COLO668 (cell line): ENCODE data around the gene CTSL.
"Not testable (repeated sequence)": the region's sequence is repeated elsewhere in the genome, so short reads cannot be mapped to it uniquely, and the experiment has no call there.

Source experiments
- DNase-seq: peaks from one replicate; lab custom pipeline; 2025; ENCODE audit not compliant: unreplicated experiment; lab: John Stamatoyannopoulos, UW

CTSL gene

GRCh38 chr9:87718852-87719612, 6.9 kb upstream of the CTSL start:
- DNase-seq, result no peak

GRCh38 chr9:87720173-87720572, 5.7 kb upstream of the CTSL start:
- no peak for DNase-seq

DNA sequence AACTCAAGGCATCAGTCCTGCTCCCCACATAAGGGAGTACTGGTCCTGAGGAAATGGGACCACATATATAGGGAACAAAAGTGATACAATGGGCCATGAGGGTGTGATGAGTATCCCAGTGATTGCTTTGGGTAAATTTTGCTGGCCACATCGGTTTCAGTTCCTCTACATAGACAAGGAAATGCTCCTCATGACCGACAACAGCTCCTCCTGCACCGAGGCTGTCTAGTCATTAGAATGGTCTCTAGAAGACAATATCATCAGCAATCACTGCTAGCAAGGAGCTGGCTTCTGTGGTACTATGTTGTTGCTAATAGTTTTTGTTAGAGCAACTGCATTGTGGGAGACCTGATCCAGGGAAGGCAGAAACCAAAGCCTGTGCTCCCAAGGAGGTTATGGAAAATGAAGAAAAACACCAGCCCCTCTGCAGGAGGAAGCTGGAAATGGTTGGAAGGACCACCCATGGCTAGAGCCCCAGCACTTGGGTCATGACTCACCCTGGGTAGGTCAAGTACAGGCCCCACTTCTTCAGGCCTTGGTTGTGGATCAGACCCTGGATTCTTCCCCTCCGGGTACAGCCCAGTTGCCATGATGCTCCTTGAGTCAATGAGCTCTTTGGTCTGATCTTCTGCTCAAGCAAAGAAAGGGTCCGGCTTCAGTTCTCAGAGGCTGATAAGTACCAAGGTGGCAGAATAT, 3.4 kb upstream of the CTSL start:
- no peak for DNase-seq

- no peak for DNase-seq
Measured at GRCh38 chr9:87725356-87725899, 491 bp upstream of the CTSL start.

DNA sequence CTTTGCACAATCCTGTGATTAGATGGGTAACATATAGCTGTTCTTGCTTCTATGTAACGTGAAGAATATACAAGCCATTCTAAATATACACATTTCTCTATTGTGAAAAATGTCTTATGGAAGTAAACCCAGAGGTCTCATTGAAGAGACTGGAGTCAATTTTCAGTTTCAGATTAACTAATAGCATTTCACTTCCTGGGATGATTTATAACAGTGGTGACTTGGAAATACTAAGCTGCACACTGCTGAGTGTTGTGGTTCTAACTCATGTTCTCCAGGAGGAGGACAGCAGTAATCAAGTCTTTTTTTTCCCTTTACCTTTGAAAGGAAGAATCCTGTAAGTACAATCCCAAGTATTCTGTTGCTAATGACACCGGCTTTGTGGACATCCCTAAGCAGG, 3.3 kb downstream of the CTSL start:
- DNase-seq, result no peak

GRCh38 chr9:87731321-87731720, 5.4 kb downstream of the CTSL start:
- no peak for DNase-seq

DNA sequence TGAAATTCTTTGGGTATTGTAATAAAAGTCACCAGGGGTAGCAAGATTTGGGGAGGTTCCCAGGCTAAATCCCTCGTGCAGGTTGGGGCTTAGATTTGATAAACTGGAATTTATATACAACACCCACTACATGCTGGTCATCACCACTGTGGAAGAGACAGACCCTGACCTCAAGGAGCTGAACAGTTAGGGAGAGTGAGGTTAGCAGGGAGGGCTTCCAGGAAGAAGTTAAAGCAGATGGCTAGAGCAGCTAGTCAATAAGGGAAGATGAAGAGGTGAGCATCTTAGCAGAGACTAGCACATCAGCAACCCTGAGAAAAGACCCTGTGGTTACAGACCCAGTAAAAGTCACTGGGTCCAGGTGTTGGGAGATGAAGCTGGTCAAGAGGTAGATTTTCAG, 6.4 kb downstream of the CTSL start:
- no peak for DNase-seq

DNA sequence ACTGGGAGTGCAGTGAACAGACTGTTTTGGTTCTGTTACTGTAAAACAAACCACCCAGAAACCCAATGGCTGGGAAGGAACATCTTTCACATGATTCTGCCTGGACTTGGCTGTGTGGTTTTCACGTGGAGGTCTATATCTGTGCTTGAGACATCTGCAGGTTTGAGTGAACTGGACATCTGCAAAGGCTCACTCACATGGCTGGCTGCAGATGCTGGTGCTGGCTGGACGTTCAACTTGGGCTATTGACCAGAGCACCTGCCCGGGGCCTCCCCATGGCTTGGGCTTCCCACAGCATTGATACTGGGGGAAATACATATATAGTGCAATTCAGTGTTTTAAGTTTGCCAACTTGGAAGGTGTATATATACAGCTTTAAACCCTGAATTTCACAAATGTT, 6.8 kb downstream of the CTSL start:
- no peak for DNase-seq

DNA sequence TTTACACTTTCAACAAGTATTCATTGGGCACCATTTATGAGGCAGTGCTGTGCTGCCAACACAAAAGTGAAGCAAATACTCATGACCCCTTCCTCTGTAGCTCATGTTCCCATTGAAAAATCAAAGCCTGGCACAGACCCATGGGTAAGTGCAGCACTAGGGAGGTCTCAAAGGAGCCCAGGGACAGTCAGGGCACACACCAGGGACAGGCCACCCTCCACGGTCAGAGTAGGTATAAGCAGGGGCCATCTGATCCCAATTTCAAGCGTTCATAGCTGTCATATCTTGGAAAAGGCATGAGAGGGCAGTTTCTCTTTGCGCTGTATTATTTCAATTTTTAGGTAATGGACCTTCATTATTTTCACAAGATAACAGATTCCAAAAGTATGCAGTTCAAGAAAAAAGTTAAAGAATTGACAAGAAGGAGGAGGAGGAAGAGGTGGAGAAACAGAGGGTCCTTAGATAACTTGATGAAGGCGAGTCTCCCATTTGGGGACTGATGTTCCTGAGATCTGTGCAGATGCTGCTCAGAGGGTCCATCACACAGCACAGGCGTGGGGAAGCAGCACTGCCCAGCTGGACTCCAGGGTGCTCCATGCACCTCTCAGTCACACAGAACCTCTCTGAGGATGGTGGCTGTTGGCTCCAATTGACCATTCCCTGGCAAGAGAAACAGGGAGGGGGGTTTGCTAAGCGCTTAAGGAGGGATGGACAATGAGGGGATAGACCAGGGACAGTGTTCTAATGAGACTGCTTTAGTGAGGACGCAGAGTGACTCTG, 7.5 kb downstream of the CTSL start:
- no peak for DNase-seq

DNA sequence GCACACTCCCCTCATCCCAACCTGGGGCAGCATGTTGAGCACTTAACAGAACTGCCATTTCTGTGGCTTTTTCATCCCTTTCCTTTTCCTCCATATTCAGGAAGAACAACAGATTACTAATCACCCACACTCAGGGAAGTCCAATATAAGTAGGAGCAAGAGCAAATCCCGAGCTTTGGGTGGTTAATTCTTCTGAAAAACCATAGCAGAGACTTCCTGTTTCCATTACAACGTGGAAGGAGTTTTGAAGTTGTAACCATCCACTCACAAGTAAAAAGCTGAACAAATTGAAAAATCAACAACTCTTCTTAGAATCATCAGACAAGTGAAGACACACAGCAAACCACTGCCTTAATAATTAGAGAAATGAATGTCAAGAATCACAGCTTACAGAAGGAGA, 8.2 kb downstream of the CTSL start:
- no peak for DNase-seq

GRCh38 chr9:87739546-87739945, 13.6 kb downstream of the CTSL start:
- no peak for DNase-seq

DNA sequence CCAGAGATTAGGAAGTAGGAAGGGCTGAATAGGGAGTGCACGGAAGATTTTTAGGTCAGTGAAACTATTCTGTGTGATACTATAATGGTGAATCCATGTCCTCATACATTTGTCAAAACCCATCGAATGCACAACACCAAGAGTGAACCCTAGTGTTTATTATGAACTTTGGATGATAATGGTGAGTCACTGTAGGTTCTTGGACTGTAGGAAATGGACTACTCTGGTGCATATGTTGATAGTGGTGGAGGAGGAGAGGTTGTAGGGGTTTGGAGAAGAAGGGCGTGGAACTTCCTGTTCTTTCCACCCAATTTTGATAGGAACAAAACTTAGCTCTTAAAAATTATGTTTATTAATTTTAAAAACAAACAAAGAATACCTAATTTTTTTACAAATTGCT, 14.3 kb downstream of the CTSL start:
- DNase-seq, result no peak

- no peak for DNase-seq
Measured at GRCh38 chr9:87741326-87741725, 15.4 kb downstream of the CTSL start.

DNA sequence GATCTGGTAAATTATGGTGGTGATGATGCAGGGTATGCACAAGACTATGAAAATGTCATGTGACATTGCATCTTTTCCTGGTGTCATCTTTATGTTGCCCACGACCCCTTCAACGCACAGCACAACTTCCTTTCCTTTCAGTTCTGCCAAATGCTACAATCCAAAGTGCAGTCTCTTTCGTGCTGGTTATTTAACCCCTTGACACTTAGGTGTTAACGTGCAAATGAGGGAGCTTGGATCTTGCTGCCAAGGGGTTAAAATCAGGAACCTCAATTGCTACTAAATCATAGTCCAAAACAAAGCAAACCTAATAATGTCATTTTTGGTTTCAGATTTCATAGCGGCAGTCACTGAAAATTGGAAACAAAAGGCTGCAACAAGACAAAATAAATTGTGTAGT, 16.0 kb downstream of the CTSL start:
- no peak for DNase-seq

DNA sequence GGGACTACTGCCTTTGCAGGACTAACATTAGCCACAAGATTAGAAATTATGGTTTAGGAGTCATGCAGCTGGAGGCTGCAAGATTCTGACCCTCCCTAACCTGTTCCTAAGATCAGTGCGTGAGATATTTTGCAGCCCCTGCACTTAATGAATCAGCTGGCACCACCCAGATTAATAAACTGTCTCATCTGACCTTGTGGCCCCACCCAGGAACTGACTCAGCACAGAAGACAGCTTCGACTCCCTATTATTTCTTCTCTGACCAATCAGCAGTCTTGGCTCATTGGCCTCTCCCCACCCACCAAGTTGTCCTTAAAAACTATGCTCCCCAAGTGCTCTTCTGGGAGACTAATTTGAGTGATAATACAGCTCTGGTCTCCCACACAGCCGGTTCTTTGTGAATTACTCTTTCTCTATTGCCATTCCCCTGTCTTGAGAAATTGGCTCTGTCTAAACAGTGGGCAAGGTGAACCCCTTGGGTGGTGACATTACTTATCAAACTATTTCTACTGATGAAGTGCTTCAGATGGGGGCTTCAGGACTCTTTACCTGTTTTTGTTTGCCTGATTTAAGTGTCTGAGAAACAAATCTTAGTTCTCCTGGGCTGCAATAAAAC, 17.0 kb downstream of the CTSL start:
- DNase-seq, result no peak

DNA sequence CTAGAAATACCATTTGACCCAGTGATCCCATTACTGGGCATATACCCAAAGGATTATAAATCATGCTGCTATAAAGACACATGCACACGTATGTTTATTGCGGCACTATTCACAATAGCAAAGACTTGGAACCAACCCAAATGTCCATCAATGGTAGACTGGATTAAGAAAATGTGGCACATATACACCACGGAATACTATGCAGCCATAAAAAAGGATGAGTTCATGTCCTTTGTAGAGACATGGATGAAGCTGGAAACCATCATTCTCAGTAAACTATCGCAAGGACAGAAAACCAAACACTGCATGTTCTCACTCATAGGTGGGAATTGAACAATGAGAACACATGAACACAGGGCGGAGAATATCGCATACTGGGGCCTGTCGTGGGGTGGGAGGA, 18.3 kb downstream of the CTSL start:
- not testable (repeated sequence) for DNase-seq

DNA sequence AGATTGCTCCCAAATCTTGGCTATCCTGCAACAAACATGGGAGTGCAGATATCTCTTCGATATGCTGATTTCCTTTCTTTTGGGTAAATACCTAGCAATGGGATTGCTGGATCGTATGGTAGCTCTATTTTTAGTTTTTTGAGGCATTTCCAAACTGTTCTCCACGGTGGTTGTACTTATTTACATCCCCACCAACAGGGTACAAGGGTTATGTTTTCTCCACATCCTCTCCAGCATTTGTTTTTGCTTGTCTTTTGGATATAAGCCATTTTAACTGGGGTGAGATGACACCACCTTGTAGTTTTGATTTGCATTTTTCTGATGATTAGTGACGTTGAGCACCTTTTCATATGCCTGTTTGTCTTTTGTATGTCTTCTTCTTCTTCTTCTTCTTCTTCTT, 20.3 kb downstream of the CTSL start:
- no peak for DNase-seq

GRCh38 chr9:87748881-87749280, 23.0 kb downstream of the CTSL start:
- no peak for DNase-seq

GRCh38 chr9:87749335-87750035, 23.6 kb downstream of the CTSL start:
- DNase-seq, result no peak

GRCh38 chr9:87750726-87751125, 24.8 kb downstream of the CTSL start:
- no peak for DNase-seq

- DNase-seq, result no peak
Measured at GRCh38 chr9:87751423-87751822, 25.5 kb downstream of the CTSL start.
